Right hindlimb (tissue), 1 donor: ENCODE results near the gene OR4F17.
"Not testable (repeated sequence)": the region's sequence is repeated elsewhere in the genome, so short reads cannot be mapped to it uniquely, and the experiment has no call there.

Experiments
- DNase-seq: peaks from one replicate; pipeline ENCODE4 v3.0.0-alpha.2; 2018

OR4F17 gene

GRCh38 chr19:106804-107203 is at the start of gene OR4F17:
Gene OR4F17, plus strand, starts transcription at chr19:107104. Its CDS starts 3,575 bp downstream, at chr19:110679.
- DNase-seq: not testable (repeated sequence)

- not testable (repeated sequence) for DNase-seq
Observed at GRCh38 chr19:70793-71192, 36.1 kb upstream of the OR4F17 start.

- not testable (repeated sequence) for DNase-seq
Observed at GRCh38 chr19:82864-83263, 24.0 kb upstream of the OR4F17 start.

GRCh38 chr19:83626-84025 is 23.3 kb upstream of the OR4F17 start:
- DNase-seq: not testable (repeated sequence)

- DNase-seq: not testable (repeated sequence)
Observed at GRCh38 chr19:90678-91077, 16.2 kb upstream of the OR4F17 start.

- not testable (repeated sequence) for DNase-seq
Observed at GRCh38 chr19:94794-95193, 12.1 kb upstream of the OR4F17 start.

GRCh38 chr19:97647-98046 is 9.3 kb upstream of the OR4F17 start:
- DNase-seq: not testable (repeated sequence)

GRCh38 chr19:120443-121140 is 13.7 kb downstream of the OR4F17 start:
- not testable (repeated sequence) for DNase-seq
